GM12878 (cell line): ENCODE results near the gene MAP3K6. TPM values are rescaled to one million over a fixed set of nuclear protein-coding genes. Genes with fewer than 3 reads are reported as not detected.

Experiments
- ATAC-seq: fragments of 200-7000 bp; cut with Tn5 transposase; 3 replicates; pipeline ENCODE4 v1.9.1; 2020; ENCODE audit warnings: mild to moderate bottlenecking, moderate library complexity
- BruUV-seq: library from RNA; stranded (reverse); fragments of 400-500 nt; replicated peaks from 2 replicates; lab custom pipeline; 2021; lab: Mats Ljungman, UMichigan
- CTCF ChIA-PET: fragments of 300-600 bp; sonication (Branson Sonifier 250); formaldehyde crosslinking; extraction: SDS; loops from one replicate; lab custom pipeline; 2021; ENCODE audit warnings: inconsistent platforms; lab: Yijun Ruan, JAX
- POLR2A ChIA-PET: fragments of 350-600 bp; formaldehyde crosslinking; extraction: SDS; loops from one replicate; lab custom pipeline; 2021; ENCODE audit warnings: inconsistent platforms; lab: Charles Lee
- RAD21 ChIA-PET: fragments of 300-600 bp; sonication (Branson Sonifier 250); formaldehyde crosslinking; loops from one replicate; lab custom pipeline; 2023; ENCODE audit warnings: antibody characterized with exemption; ENCODE audit not compliant: unreplicated experiment; lab: Charles Lee
- SMC1A ChIA-PET: fragments of 300-600 bp; sonication (Branson Sonifier 250); formaldehyde crosslinking; loops from one replicate; lab custom pipeline; 2023; ENCODE audit not compliant: unreplicated experiment, uncharacterized antibody; lab: Charles Lee
- DNase-seq: peaks from one replicate; pipeline ENCODE4 v3.0.0-alpha.2; 2011; ENCODE audit warnings: low read depth, low spot score
- FAIRE-seq: peaks from 3 replicates; lab custom pipeline; 2011; peaks lifted over from hg19 to GRCh38; lab: Jason Lieb, UNC
- H2AFZ ChIP-seq: 2 replicates; pipeline ENCODE4 v1.6.0; 2011; ENCODE audit warnings: low read depth, low read length, control low read depth; ENCODE audit not compliant: control insufficient read depth
- H3K27ac ChIP-seq: 2 replicates; pipeline ENCODE4 v1.5.1; 2011; ENCODE audit warnings: control low read depth; ENCODE audit not compliant: control insufficient read depth, insufficient read depth
- H3K27me3 ChIP-seq, 2 experiments: replicated peaks in 1 of 2; 2 replicates each; pipeline versions ENCODE4 v1.6.0 to v1.6.1; 2011; ENCODE audit warnings: low read length in 1 of 2; ENCODE audit not compliant: control insufficient read depth in 2 of 2, insufficient read depth in 2 of 2
- H3K36me3 ChIP-seq, 2 experiments: 2 replicates each; pipeline ENCODE4 v1.5.1; 2011; ENCODE audit warnings: low read length in 1 of 2; ENCODE audit not compliant: control insufficient read depth in 2 of 2, insufficient read depth in 2 of 2
- H3K4me1 ChIP-seq: 2 replicates; pipeline ENCODE4 v1.6.1; 2011; ENCODE audit warnings: mild to moderate bottlenecking, low read length, moderate library complexity, mixed read lengths; ENCODE audit not compliant: control insufficient read depth, insufficient read depth
- H3K4me2 ChIP-seq: 2 replicates; pipeline ENCODE4 v1.6.0; 2011; ENCODE audit warnings: control low read depth; ENCODE audit not compliant: control insufficient read depth, insufficient read depth
- H3K4me3 ChIP-seq: fragments of 200-600 bp; sonication (generic); 2 replicates; pipeline ENCODE4 v1.5.1; 2016
- H3K79me2 ChIP-seq: 2 replicates; pipeline ENCODE4 v1.6.0; 2011; ENCODE audit warnings: low read length; ENCODE audit not compliant: control insufficient read depth, insufficient read depth
- H3K9ac ChIP-seq: 2 replicates; pipeline ENCODE4 v1.8.0; 2011; ENCODE audit warnings: low read length, control low read depth, mixed read lengths; ENCODE audit not compliant: control insufficient read depth, insufficient read depth
- H3K9me3 ChIP-seq: replicated peaks from 3 replicates; pipeline ENCODE4 v1.5.1; 2011; ENCODE audit warnings: mild to moderate bottlenecking, low read length; ENCODE audit not compliant: control insufficient read depth, insufficient read depth
- H4K20me1 ChIP-seq: 2 replicates; pipeline ENCODE4 v1.6.0; 2011; ENCODE audit not compliant: control insufficient read depth, insufficient read depth
- BCLAF1 ChIP-seq: fragments of 450-650 bp; IDR thresholded peaks from 2 replicates; pipeline ENCODE4 v1.6.1; 2017; ENCODE audit warnings: antibody characterized with exemption, mild to moderate bottlenecking, moderate library complexity
- IKZF2 ChIP-seq, 2 experiments: fragments of 450-650 bp; IDR thresholded peaks; 2 replicates each; pipeline ENCODE4 v1.6.1; 2017; ENCODE audit warnings: mild to moderate bottlenecking in 2 of 2, moderate library complexity in 2 of 2
- WGBS: methylation state at CpG from one replicate; pipeline ENCODE4 v1.1.6; 2016; ENCODE audit warnings: low lambda C conversion rate; ENCODE audit not compliant: insufficient replicate concordance, insufficient coverage; ENCODE audit errors: missing lambda C conversion rate; 5-methylcytosine and 5-hydroxymethylcytosine counted together
- in situ Hi-C: fragments of 300-500 bp; cut with MboI; formaldehyde crosslinking; loops from 9 replicates; pipeline ENCODE4 v1.14.3; 2018; ENCODE audit warnings: mixed read lengths
- intact Hi-C: fragments of 100-400 bp; cut with micrococcal nuclease; formaldehyde crosslinking; loops from one replicate; pipeline ENCODE4 v1.14.2; 2022; ENCODE audit not compliant: unreplicated experiment
- polyA plus RNA-seq, 11 experiments: library from polyadenylated mRNA; depleted of rRNA in 4 of 11; unstranded in 6 of 11; stranded (reverse) in 5 of 11; fragments of >200 nt; fragmentation: Nextera tagmentation in 4 of 11; fragmentation: Illumina TruSeq in 1 of 11; extraction: Ambion mirVana in 4 of 11; extraction: Trizol in 1 of 11; gene quantifications; 1 replicate in 1 of 11; 2 replicates in 10 of 11; pipeline versions ENCODE4 v1.2.1 to v1.2.3, GENCODE V29; 2011 to 2016; ENCODE audit warnings: inconsistent platforms in 2 of 11, missing spikeins in 2 of 11, low read depth in 1 of 11
- total RNA-seq, 4 experiments: library from RNA; depleted of rRNA in 3 of 4; stranded (reverse); fragments of >200 nt in 3 of 4; fragmentation: Illumina TruSeq in 1 of 4; extraction: Trizol in 1 of 4; gene quantifications; 2 replicates each; pipeline versions ENCODE4 v1.2.1 to v1.2.3, GENCODE V29; 2013 to 2021

MAP3K6 gene
- total and polyA plus RNA-seq, 10 of the 15 experiments (the other 5 are each of a cell fraction or from before 2014, with no cell fraction given), result 0.15 to 3.4 (median 1.2) TPM; not detected in 1

- no peak for TF ChIP-seq BCLAF1
These were observed 48.6 kb downstream of the MAP3K6 start (continued) for GRCh38 chr1:27318136-27318535.

- no TSS peak for BruUV-seq
- Histone ChIP-seq H3K4me2 (no peak overlapping the region), H3K9ac (no peak overlapping the region), H3K4me3 (no peak overlapping the region), H3K27ac (no peak overlapping the region), H4K20me1 (no peaks in the 10 kb centered on the region), H3K9me3 (no peaks in the 10 kb centered on the region), H3K79me2 (no peaks in the 10 kb centered on the region), H3K36me3 (no peaks in the 10 kb centered on the region), H3K27me3 (no peaks in the 10 kb centered on the region; a peak in 1 of 4 replicates), H2AFZ (no peak overlapping the region), H3K4me1 (no peaks in the 10 kb centered on the region)
- RAD21 ChIA-PET, result no interaction called here
- SMC1A ChIA-PET, result no interaction called here
- intact Hi-C loops (no loop called here), in situ Hi-C loops (no loop called here)
- 54% methylated on average over 5 of the region's 5 CpGs for WGBS
- no peak for TF ChIP-seq IKZF2 (IDR thresholded peaks at IDR 0.05)
- FAIRE-seq (no peak), ATAC-seq (no peak), DNase-seq (no peak)
- POLR2A ChIA-PET, result no interaction called here
- CTCF ChIA-PET, result interaction anchor here (1.0 to 2.6 kb wide), 5 partner anchors 16 to 40 kb away, joined by 3 to 12 read pairs (median 4); no protein-coding TSS in a partner anchor
These were observed 49.9 kb downstream of the MAP3K6 start for GRCh38 chr1:27316860-27317259.
